D721Med (cell line): ENCODE data around the gene NOMO2.
A peak's percentile ranks its signal among the peaks of the same experiment; 100 is the strongest.
"Not testable (repeated sequence)": the region's sequence is repeated elsewhere in the genome, so short reads cannot be mapped to it uniquely, and the experiment has no call there.

Experiments
- DNase-seq: peaks from one replicate; pipeline ENCODE4 v3.0.0; 2011; ENCODE audit warnings: low spot score; ENCODE audit not compliant: insufficient read length
- FAIRE-seq: peaks from 2 replicates; lab custom pipeline; 2011; peaks lifted over from hg19 to GRCh38; lab: Jason Lieb, UNC
- CTCF ChIP-seq: IDR thresholded peaks from 2 replicates; pipeline ENCODE4 v1.5.1; 2012; ENCODE audit warnings: mild to moderate bottlenecking, control low read depth; ENCODE audit not compliant: insufficient read depth; ENCODE audit errors: missing control alignments

Gene NOMO2

GRCh38 chr16:18561727-18562314 is at the start of gene NOMO2:
NOMO2 (minus strand) TSS chr16:18562097; CDS start chr16:18562040, 57 bp downstream.
- DNase-seq, result not testable (repeated sequence)

GRCh38 chr16:18610147-18610803 is 48.4 kb upstream of the NOMO2 start:
- FAIRE-seq, DNase-seq: not testable (repeated sequence)

More at GRCh38 chr16:18561727-18562314, at the start of gene NOMO2:
- FAIRE-seq, result not testable (repeated sequence)

- FAIRE-seq, DNase-seq: not testable (repeated sequence)
These were observed 46.4 kb upstream of the NOMO2 start for GRCh38 chr16:18608271-18608670.

GRCh38 chr16:18603572-18604246 is 41.8 kb upstream of the NOMO2 start:
- not testable (repeated sequence) for FAIRE-seq, DNase-seq

GRCh38 chr16:18598582-18598981 is 36.7 kb upstream of the NOMO2 start:
- DNase-seq, FAIRE-seq: not testable (repeated sequence)

- FAIRE-seq, DNase-seq: not testable (repeated sequence)
These were observed 35.8 kb upstream of the NOMO2 start for GRCh38 chr16:18597734-18598133.

GRCh38 chr16:18597319-18597718 is 35.4 kb upstream of the NOMO2 start:
- not testable (repeated sequence) for FAIRE-seq, DNase-seq

GRCh38 chr16:18595796-18596195 is 33.9 kb upstream of the NOMO2 start:
- not testable (repeated sequence) for DNase-seq, FAIRE-seq

- DNase-seq, FAIRE-seq: not testable (repeated sequence)
These were observed 33.0 kb upstream of the NOMO2 start for GRCh38 chr16:18594880-18595279.

- not testable (repeated sequence) for FAIRE-seq
These were observed 32.0 kb upstream of the NOMO2 start for GRCh38 chr16:18593904-18594303.

GRCh38 chr16:18592982-18593381 is 31.1 kb upstream of the NOMO2 start:
- FAIRE-seq, DNase-seq: not testable (repeated sequence)

More at GRCh38 chr16:18593904-18594303, 32.0 kb upstream of the NOMO2 start:
- not testable (repeated sequence) for DNase-seq

GRCh38 chr16:18591908-18592307 is 30.0 kb upstream of the NOMO2 start:
- not testable (repeated sequence) for DNase-seq, FAIRE-seq
- TF ChIP-seq CTCF, result peak; percentile 20

- not testable (repeated sequence) for DNase-seq, FAIRE-seq
These were observed 29.5 kb upstream of the NOMO2 start for GRCh38 chr16:18591441-18591840.

GRCh38 chr16:18589806-18590205 is 27.9 kb upstream of the NOMO2 start:
- not testable (repeated sequence) for FAIRE-seq, DNase-seq

- FAIRE-seq, result not testable (repeated sequence)
These were observed 25.0 kb upstream of the NOMO2 start for GRCh38 chr16:18586560-18587540.

GRCh38 chr16:18585789-18586188 is 23.9 kb upstream of the NOMO2 start:
- not testable (repeated sequence) for DNase-seq, FAIRE-seq

More at GRCh38 chr16:18586560-18587540, 25.0 kb upstream of the NOMO2 start:
- not testable (repeated sequence) for DNase-seq
